GM23338 (cell line): ENCODE measurements around the gene MS4A12. TPM values are rescaled to one million over a fixed set of nuclear protein-coding genes. Genes with fewer than 3 reads are reported as not detected.

Source experiments
- ATAC-seq: fragments of 200-7000 bp; cut with Tn5 transposase; 3 replicates; pipeline ENCODE4 v1.9.1; 2020
- DNase-seq: peaks from one replicate; pipeline ENCODE4 v3.0.0-alpha.2; 2015; ENCODE audit warnings: low spot score
- H2AFZ ChIP-seq: fragments of 200-600 bp; sonication (generic); 2 replicates; pipeline ENCODE4 v1.8.0; 2016; ENCODE audit warnings: antibody characterized with exemption, mild to moderate bottlenecking, moderate library complexity
- H3F3A ChIP-seq: fragments of 200-600 bp; sonication (generic); replicated peaks from 2 replicates; pipeline ENCODE4 v1.8.0; 2017; ENCODE audit warnings: antibody characterized with exemption, mixed run types, low read depth
- H3K27ac ChIP-seq: fragments of 200-600 bp; sonication (generic); 2 replicates; pipeline ENCODE4 v1.6.1; 2016; ENCODE audit warnings: low read depth
- H3K27me3 ChIP-seq: fragments of 200-600 bp; sonication (generic); 2 replicates; pipeline ENCODE4 v1.8.0; 2016; ENCODE audit warnings: mild to moderate bottlenecking, mixed run types, moderate library complexity; ENCODE audit not compliant: insufficient read depth
- H3K36me3 ChIP-seq: fragments of 200-600 bp; sonication (generic); 2 replicates; pipeline ENCODE4 v1.8.0; 2016; ENCODE audit warnings: mild to moderate bottlenecking; ENCODE audit not compliant: insufficient read depth
- H3K4me1 ChIP-seq: fragments of 200-600 bp; sonication (generic); 2 replicates; pipeline ENCODE4 v1.8.0; 2016; ENCODE audit warnings: mild to moderate bottlenecking, moderate library complexity; ENCODE audit not compliant: insufficient read depth
- H3K4me2 ChIP-seq: fragments of 200-600 bp; sonication (generic); 2 replicates; pipeline ENCODE4 v1.7.1; 2017; ENCODE audit warnings: mixed run types
- H3K4me3 ChIP-seq: fragments of 200-600 bp; sonication (generic); 2 replicates; pipeline ENCODE4 v1.6.1; 2016; ENCODE audit warnings: mixed run types
- H3K79me2 ChIP-seq: fragments of 200-600 bp; sonication (generic); replicated peaks from 2 replicates; pipeline ENCODE4 v1.8.0; 2017; ENCODE audit warnings: mild to moderate bottlenecking; ENCODE audit not compliant: insufficient read depth
- H3K9me2 ChIP-seq: fragments of 200-600 bp; sonication (generic); 2 replicates; pipeline ENCODE4 v1.8.0; 2017; ENCODE audit not compliant: insufficient read depth
- H4K20me1 ChIP-seq: fragments of 200-600 bp; sonication (generic); replicated peaks from 2 replicates; pipeline ENCODE4 v1.8.0; 2017; ENCODE audit warnings: mild to moderate bottlenecking; ENCODE audit not compliant: insufficient read depth
- H3K27ac Mint-ChIP-seq: 2 replicates; pipeline ENCODE4 v1.8.0; 2020; ENCODE audit warnings: inconsistent platforms, mild to moderate bottlenecking, moderate library complexity, mixed read lengths
- H3K27me3 Mint-ChIP-seq: 3 replicates; pipeline ENCODE4 v1.8.0; 2022; ENCODE audit warnings: low read depth, mild to moderate bottlenecking, moderate library complexity, mixed read lengths, inconsistent platforms; ENCODE audit not compliant: insufficient read depth, poor library complexity
- H3K36me3 Mint-ChIP-seq: 3 replicates; pipeline ENCODE4 v1.8.0; 2021; ENCODE audit warnings: low read depth, mild to moderate bottlenecking, inconsistent platforms, moderate library complexity, mixed read lengths
- H3K4me1 Mint-ChIP-seq: 3 replicates; pipeline ENCODE4 v1.8.0; 2020; ENCODE audit warnings: mild to moderate bottlenecking, inconsistent platforms, mixed read lengths
- H3K4me3 Mint-ChIP-seq: 3 replicates; pipeline ENCODE4 v1.8.0; 2021; ENCODE audit warnings: moderate library complexity, mild to moderate bottlenecking, inconsistent platforms, mixed read lengths
- H3K9me3 Mint-ChIP-seq: 3 replicates; pipeline ENCODE4 v1.8.0; 2020; ENCODE audit warnings: moderate library complexity, mild to moderate bottlenecking, inconsistent platforms, mixed read lengths
- CREB1 ChIP-seq: fragments of 250-450 bp; sonication (Bioruptor Pico); IDR thresholded peaks from 2 replicates; pipeline ENCODE4 v1.5.0; 2020; ENCODE audit warnings: low read depth, mild to moderate bottlenecking, moderate library complexity
- EZH2 ChIP-seq: fragments of 200-600 bp; sonication (generic); IDR thresholded peaks from one replicate; pipeline ENCODE4 v1.8.0; 2017; ENCODE audit warnings: antibody characterized with exemption, mild to moderate bottlenecking, low read depth; ENCODE audit not compliant: unreplicated experiment
- EZH2phosphoT487 ChIP-seq: fragments of 200-600 bp; sonication (generic); IDR thresholded peaks from one replicate; pipeline ENCODE4 v1.8.1; 2018; ENCODE audit warnings: antibody characterized with exemption; ENCODE audit not compliant: unreplicated experiment
- POLR2AphosphoS5 ChIP-seq: IDR thresholded peaks from 2 replicates; pipeline ENCODE4 v1.6.1; 2016; ENCODE audit warnings: antibody characterized with exemption, low read depth
- STAT1 ChIP-seq: IDR thresholded peaks from one replicate; pipeline ENCODE4 v1.6.1; 2016; ENCODE audit warnings: antibody characterized with exemption; ENCODE audit not compliant: unreplicated experiment
- ZNF114 ChIP-seq: fragments of 250-450 bp; sonication (Bioruptor Pico); IDR thresholded peaks from 2 replicates; pipeline ENCODE4 v1.5.0; 2020; ENCODE audit warnings: mild to moderate bottlenecking, moderate library complexity
- ZNF331 ChIP-seq: fragments of 250-450 bp; sonication (Bioruptor Pico); IDR thresholded peaks from 2 replicates; pipeline ENCODE4 v1.5.0; 2020; ENCODE audit warnings: low read depth, mild to moderate bottlenecking, moderate library complexity
- polyA plus RNA-seq: library from polyadenylated mRNA; unstranded; fragments of >200 nt; fragmentation: Nextera tagmentation; extraction: Ambion mirVana; gene quantifications from 2 replicates; pipeline ENCODE4 v1.2.1, GENCODE V29; 2016
- total RNA-seq: library from RNA; depleted of rRNA; stranded (reverse); fragments of >200 nt; shearing (Covaris generic); gene quantifications from 2 replicates; pipeline ENCODE4 v1.2.3, GENCODE V29; 2014
- TF ChIP-seq, protein P1 (sequence below): IDR thresholded peaks from 2 replicates; pipeline ENCODE4 v1.6.1; 2016; ENCODE audit warnings: antibody characterized with exemption
- TF ChIP-seq, protein P2 (sequence below): fragments of 250-450 bp; sonication (Bioruptor Pico); IDR thresholded peaks from 2 replicates; pipeline ENCODE4 v1.5.0; 2020; ENCODE audit warnings: mild to moderate bottlenecking, moderate library complexity

MS4A12 gene
- total and polyA plus RNA-seq, 2 experiments from 2014 or later: 0.21 to 0.34 TPM

- DNase-seq (no peak), ATAC-seq (no peak)
- peaks cover 3% of the 10 kb centered on the region for H3K27me3 Mint-ChIP-seq
- no peak overlapping the region for H3K4me3 Mint-ChIP-seq
- H3K4me1 Mint-ChIP-seq: peaks cover 44% of the 10 kb centered on the region
- Histone ChIP-seq H3F3A (no peaks in the 10 kb centered on the region), H2AFZ (no peak overlapping the region), H3K9me2 (0 out of 2 replicates have a peak, but pooled peaks cover 13% of the 10 kb centered on the region), H4K20me1 (no peaks in the 10 kb centered on the region), H3K27ac (no peak overlapping the region), H3K36me3 (no peaks in the 10 kb centered on the region), H3K4me3 (no peak overlapping the region), H3K4me1 (peaks cover 13% of the 10 kb centered on the region), H3K79me2 (no peaks in the 10 kb centered on the region), H3K27me3 (no peaks in the 10 kb centered on the region), H3K4me2 (no peak overlapping the region)
- TF ChIP-seq EZH2 (no peak), EZH2phosphoT487 (no peak), ZNF331 (CRISPR knock-in tag) (no peak), ZNF114 (CRISPR knock-in tag) (no peak), STAT1 (no peak), CREB1 (CRISPR knock-in tag) (no peak), POLR2AphosphoS5 (no peak)
- TF ChIP-seq, protein P1, sequence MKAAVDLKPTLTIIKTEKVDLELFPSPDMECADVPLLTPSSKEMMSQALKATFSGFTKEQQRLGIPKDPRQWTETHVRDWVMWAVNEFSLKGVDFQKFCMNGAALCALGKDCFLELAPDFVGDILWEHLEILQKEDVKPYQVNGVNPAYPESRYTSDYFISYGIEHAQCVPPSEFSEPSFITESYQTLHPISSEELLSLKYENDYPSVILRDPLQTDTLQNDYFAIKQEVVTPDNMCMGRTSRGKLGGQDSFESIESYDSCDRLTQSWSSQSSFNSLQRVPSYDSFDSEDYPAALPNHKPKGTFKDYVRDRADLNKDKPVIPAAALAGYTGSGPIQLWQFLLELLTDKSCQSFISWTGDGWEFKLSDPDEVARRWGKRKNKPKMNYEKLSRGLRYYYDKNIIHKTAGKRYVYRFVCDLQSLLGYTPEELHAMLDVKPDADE: no peak
- TF ChIP-seq, protein P2, sequence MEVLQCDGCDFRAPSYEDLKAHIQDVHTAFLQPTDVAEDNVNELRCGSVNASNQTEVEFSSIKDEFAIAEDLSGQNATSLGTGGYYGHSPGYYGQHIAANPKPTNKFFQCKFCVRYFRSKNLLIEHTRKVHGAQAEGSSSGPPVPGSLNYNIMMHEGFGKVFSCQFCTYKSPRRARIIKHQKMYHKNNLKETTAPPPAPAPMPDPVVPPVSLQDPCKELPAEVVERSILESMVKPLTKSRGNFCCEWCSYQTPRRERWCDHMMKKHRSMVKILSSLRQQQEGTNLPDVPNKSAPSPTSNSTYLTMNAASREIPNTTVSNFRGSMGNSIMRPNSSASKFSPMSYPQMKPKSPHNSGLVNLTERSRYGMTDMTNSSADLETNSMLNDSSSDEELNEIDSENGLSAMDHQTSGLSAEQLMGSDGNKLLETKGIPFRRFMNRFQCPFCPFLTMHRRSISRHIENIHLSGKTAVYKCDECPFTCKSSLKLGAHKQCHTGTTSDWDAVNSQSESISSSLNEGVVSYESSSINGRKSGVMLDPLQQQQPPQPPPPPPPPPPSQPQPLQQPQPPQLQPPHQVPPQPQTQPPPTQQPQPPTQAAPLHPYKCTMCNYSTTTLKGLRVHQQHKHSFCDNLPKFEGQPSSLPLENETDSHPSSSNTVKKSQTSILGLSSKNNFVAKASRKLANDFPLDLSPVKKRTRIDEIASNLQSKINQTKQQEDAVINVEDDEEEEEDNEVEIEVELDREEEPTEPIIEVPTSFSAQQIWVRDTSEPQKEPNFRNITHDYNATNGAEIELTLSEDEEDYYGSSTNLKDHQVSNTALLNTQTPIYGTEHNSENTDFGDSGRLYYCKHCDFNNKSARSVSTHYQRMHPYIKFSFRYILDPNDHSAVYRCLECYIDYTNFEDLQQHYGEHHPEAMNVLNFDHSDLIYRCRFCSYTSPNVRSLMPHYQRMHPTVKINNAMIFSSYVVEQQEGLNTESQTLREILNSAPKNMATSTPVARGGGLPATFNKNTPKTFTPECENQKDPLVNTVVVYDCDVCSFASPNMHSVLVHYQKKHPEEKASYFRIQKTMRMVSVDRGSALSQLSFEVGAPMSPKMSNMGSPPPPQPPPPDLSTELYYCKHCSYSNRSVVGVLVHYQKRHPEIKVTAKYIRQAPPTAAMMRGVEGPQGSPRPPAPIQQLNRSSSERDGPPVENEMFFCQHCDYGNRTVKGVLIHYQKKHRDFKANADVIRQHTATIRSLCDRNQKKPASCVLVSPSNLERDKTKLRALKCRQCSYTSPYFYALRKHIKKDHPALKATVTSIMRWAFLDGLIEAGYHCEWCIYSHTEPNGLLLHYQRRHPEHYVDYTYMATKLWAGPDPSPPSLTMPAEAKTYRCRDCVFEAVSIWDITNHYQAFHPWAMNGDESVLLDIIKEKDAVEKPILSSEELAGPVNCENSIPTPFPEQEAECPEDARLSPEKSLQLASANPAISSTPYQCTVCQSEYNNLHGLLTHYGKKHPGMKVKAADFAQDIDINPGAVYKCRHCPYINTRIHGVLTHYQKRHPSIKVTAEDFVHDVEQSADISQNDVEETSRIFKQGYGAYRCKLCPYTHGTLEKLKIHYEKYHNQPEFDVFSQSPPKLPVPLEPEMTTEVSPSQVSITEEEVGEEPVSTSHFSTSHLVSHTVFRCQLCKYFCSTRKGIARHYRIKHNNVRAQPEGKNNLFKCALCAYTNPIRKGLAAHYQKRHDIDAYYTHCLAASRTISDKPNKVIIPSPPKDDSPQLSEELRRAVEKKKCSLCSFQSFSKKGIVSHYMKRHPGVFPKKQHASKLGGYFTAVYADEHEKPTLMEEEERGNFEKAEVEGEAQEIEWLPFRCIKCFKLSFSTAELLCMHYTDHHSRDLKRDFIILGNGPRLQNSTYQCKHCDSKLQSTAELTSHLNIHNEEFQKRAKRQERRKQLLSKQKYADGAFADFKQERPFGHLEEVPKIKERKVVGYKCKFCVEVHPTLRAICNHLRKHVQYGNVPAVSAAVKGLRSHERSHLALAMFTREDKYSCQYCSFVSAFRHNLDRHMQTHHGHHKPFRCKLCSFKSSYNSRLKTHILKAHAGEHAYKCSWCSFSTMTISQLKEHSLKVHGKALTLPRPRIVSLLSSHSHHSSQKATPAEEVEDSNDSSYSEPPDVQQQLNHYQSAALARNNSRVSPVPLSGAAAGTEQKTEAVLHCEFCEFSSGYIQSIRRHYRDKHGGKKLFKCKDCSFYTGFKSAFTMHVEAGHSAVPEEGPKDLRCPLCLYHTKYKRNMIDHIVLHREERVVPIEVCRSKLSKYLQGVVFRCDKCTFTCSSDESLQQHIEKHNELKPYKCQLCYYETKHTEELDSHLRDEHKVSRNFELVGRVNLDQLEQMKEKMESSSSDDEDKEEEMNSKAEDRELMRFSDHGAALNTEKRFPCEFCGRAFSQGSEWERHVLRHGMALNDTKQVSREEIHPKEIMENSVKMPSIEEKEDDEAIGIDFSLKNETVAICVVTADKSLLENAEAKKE (CRISPR knock-in tag): no peak
- H3K36me3 Mint-ChIP-seq: peaks cover 13% of the 10 kb centered on the region; the same call in 2 of the 3 replicates
- no peak overlapping the region; the same call in 1 of the 2 replicates for H3K27ac Mint-ChIP-seq
- H3K9me3 Mint-ChIP-seq: peaks cover 4% of the 10 kb centered on the region; the same call in 1 of the 3 replicates
Measured at GRCh38 chr11:60498399-60498798, 5.8 kb downstream of the MS4A12 start.
